Measurements from ENCODE around the gene PPCS.

The PPCS gene

DNA sequence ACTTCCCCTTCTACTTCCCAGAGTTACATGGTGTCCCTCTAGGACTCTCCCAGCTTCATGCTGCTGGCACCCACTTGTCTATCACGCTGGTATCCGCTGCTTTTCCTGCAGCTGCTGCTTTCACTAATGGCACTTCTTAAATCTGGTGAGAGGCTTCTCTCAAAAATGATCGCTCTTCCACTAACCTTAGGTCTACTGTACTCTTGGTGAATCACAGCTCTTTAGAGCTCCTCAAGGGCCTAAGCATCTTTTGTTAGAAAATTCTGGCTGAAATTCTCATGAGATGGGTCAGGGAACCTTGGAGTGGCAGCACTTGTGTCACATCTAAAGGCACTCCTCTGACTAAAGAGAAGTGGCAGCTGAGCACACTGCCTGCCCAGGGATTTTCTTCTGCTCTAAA is 32.7 kb upstream of the PPCS start (continued):
- TF ChIP-seq IKZF3 (tag by site-specific recombination; IDR thresholded peaks at IDR 0.05): no peak
- TF ChIP-seq SCRT2 (tag by site-specific recombination; IDR thresholded peaks at IDR 0.05): no peak

DNA sequence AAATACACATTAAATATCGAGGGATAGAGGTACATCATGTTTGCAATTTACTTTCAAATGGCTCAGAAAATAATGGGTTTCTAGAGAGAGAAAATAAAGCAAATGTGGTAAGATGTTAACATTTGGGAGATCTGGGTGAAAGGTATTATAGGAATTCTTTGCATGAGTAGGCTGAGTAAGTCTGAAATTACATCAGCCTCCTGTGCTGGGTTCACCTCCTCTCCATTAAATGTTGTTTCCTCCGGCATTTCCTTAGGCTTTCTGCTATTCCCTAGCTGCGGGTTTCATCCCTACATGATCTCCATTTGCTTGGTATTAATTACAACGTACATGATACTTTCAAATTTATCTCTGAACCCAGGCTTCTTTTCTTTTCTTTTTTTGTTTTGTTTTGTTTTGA is 32.1 kb upstream of the PPCS start:
- H3K27ac ChIP-seq (ENCODE audit: extremely low read depth, low read depth, low read length): no peak overlapping the region

DNA sequence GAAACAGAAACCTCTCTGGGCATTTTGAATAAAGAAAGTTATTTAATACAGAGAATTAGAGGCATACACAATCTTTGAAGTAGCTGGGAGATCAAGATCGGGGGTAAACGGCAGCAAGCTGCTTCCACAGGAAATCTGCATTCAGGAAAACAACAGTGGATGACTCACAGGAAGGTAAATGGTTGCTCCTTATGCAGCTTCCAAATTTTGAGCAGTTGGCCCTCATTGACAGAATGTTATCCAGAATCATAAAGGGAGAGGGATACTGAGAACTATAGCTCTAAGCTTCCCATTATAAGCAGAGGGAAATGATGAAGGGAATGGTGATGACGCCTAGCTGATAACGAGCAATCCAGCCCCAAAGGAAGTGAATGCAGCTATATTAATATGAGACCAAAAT is 29.1 kb upstream of the PPCS start:
- ChIA-PET POLR2A (no interaction called here), CTCF (interaction anchor here (0.7 kb wide), 1 partner anchor 335 kb away, joined by 4 read pairs; no protein-coding TSS in a partner anchor)
- Histone ChIP-seq H3K36me3 (ENCODE audit: control insufficient read depth in 2 of 2, insufficient read depth in 1 of 2, low read length in 2 of 2) (no peaks in the 10 kb centered on the region), H3K4me3 (ENCODE audit: low read depth, low read length) (no peak overlapping the region), H3K9me3 (ENCODE audit: control insufficient read depth, insufficient read depth, low read depth, low read length) (no peaks in the 10 kb centered on the region), H3K4me1 (ENCODE audit: control insufficient read depth, insufficient read depth, low read length) (no peaks in the 10 kb centered on the region), H3K27ac (ENCODE audit: extremely low read depth, low read depth, low read length) (no peak overlapping the region)
- TF ChIP-seq ZNF214 (tag by site-specific recombination; IDR thresholded peaks at IDR 0.05; ENCODE audit: borderline replicate concordance) (no peak), ZNF248 (tag by site-specific recombination; IDR thresholded peaks at IDR 0.05) (no peak), ZNF133 (tag by site-specific recombination; IDR thresholded peaks at IDR 0.05) (no peak), ZNF596 (tag by site-specific recombination; IDR thresholded peaks at IDR 0.05) (no peak), ZNF37A (tag by site-specific recombination; IDR thresholded peaks at IDR 0.05) (no peak), ZNF24 (tag by site-specific recombination; IDR thresholded peaks at IDR 0.05) (no peak), SETDB1 (IDR thresholded peaks at IDR 0.05; ENCODE audit: insufficient read length, low read length) (no peak), MEIS1 (CRISPR knock-in tag; IDR thresholded peaks at IDR 0.05; ENCODE audit: borderline replicate concordance) (no peak), WT1 (tag by site-specific recombination; IDR thresholded peaks at IDR 0.05) (no peak), ZNF529 (tag by site-specific recombination; IDR thresholded peaks at IDR 0.05; ENCODE audit: insufficient replicate concordance) (no peak), ZNF175 (tag by site-specific recombination; IDR thresholded peaks at IDR 0.05) (no peak), OSR2 (tag by site-specific recombination; IDR thresholded peaks at IDR 0.05) (no peak), ZNF426 (tag by site-specific recombination; IDR thresholded peaks at IDR 0.05) (no peak), ZNF544 (tag by site-specific recombination; IDR thresholded peaks at IDR 0.05) (no peak)
- TF ChIP-seq, protein P1, sequence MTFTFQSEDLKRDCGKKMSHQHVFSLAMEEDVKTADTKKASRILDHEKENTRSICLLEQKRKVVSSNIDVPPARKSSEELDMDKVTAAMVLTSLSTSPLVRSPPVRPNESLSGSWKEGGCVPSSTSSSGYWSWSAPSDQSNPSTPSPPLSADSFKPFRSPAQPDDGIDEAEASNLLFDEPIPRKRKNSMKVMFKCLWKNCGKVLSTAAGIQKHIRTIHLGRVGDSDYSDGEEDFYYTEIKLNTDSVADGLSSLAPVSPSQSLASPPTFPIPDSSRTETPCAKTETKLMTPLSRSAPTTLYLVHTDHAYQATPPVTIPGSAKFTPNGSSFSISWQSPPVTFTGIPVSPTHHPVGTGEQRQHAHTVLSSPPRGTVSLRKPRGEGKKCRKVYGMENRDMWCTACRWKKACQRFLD (tag by site-specific recombination; IDR thresholded peaks at IDR 0.05): no peak
- TF ChIP-seq, protein P2, sequence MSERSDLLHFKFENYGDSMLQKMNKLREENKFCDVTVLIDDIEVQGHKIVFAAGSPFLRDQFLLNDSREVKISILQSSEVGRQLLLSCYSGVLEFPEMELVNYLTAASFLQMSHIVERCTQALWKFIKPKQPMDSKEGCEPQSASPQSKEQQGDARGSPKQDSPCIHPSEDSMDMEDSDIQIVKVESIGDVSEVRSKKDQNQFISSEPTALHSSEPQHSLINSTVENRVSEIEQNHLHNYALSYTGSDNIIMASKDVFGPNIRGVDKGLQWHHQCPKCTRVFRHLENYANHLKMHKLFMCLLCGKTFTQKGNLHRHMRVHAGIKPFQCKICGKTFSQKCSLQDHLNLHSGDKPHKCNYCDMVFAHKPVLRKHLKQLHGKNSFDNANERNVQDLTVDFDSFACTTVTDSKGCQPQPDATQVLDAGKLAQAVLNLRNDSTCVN (tag by site-specific recombination; optimal IDR thresholded peaks at IDR 0.05): no peak

More for the DNA sequence above, 32.1 kb upstream of the PPCS start:
- Histone ChIP-seq H3K9me3 (ENCODE audit: control insufficient read depth, insufficient read depth, low read depth, low read length) (no peaks in the 10 kb centered on the region), H3K4me3 (ENCODE audit: low read depth, low read length) (no peak overlapping the region), H3K36me3 (ENCODE audit: control insufficient read depth in 2 of 2, insufficient read depth in 1 of 2, low read length in 2 of 2) (no peaks in the 10 kb centered on the region), H3K4me1 (ENCODE audit: control insufficient read depth, insufficient read depth, low read length) (peaks cover 11% of the 10 kb centered on the region)
- TF ChIP-seq, protein P3, sequence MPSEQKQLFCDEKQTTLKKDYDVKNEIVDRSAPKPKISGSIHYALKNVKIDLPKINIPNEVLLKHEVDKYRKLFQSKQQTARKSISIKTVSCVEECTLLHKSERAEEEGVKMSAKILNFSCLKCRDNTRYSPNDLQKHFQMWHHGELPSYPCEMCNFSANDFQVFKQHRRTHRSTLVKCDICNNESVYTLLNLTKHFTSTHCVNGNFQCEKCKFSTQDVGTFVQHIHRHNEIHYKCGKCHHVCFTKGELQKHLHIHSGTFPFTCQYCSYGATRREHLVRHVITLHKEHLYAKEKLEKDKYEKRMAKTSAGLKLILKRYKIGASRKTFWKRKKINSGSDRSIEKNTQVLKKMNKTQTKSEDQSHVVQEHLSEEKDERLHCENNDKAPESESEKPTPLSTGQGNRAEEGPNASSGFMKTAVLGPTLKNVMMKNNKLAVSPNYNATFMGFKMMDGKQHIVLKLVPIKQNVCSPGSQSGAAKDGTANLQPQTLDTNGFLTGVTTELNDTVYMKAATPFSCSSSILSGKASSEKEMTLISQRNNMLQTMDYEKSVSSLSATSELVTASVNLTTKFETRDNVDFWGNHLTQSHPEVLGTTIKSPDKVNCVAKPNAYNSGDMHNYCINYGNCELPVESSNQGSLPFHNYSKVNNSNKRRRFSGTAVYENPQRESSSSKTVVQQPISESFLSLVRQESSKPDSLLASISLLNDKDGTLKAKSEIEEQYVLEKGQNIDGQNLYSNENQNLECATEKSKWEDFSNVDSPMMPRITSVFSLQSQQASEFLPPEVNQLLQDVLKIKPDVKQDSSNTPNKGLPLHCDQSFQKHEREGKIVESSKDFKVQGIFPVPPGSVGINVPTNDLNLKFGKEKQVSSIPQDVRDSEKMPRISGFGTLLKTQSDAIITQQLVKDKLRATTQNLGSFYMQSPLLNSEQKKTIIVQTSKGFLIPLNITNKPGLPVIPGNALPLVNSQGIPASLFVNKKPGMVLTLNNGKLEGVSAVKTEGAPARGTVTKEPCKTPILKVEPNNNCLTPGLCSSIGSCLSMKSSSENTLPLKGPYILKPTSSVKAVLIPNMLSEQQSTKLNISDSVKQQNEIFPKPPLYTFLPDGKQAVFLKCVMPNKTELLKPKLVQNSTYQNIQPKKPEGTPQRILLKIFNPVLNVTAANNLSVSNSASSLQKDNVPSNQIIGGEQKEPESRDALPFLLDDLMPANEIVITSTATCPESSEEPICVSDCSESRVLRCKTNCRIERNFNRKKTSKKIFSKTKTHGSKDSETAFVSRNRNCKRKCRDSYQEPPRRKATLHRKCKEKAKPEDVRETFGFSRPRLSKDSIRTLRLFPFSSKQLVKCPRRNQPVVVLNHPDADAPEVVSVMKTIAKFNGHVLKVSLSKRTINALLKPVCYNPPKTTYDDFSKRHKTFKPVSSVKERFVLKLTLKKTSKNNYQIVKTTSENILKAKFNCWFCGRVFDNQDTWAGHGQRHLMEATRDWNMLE (tag by site-specific recombination; conservative IDR thresholded peaks at IDR 0.05; ENCODE audit: low read depth): 0 out of 2 replicates have a peak, but pooled peaks have one; percentile 15
- no peak for TF ChIP-seq ZFP37 (tag by site-specific recombination; IDR thresholded peaks at IDR 0.05)
- ChIA-PET POLR2A (no interaction called here), CTCF (no interaction called here)

Data from HEK293 (cell line).